ENCODE measurements around the gene SLC2A13. TPM values are rescaled to one million over a fixed set of nuclear protein-coding genes. Genes with fewer than 3 reads are reported as not detected.

SLC2A13 gene
- total and polyA plus RNA-seq, 2 donors (not counting 3 experiments of a cell fraction or from before 2014, with no cell fraction given): 1.2 to 4.9 TPM

DNA sequence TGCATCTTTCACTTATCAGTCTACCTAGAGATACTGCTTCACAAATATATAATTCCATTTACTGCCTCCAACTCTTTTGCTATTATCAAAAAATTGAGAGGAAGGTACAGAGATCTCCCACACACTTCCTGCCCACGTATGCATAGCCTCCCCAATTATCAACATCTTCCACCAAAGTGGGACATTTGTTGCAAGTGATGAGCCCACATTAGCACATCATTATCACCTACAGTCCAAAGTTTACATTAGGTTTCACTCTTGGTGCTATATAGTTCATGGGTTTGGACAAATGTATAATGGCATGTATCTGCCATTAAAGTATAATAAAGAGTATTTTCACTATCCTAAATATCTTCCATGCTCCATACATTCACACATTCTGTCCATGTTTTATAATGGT, 66.3 kb downstream of the SLC2A13 start:
- H4K20me1 ChIP-seq (replicated peaks; ENCODE audit: control insufficient read depth, extremely low read depth, insufficient read depth, low read length): no peaks in the 10 kb centered on the region
- DNase-seq (ENCODE audit: low read depth, low spot score) (no peak), FAIRE-seq (no peak)
- H3K9ac ChIP-seq (replicated peaks; ENCODE audit: extremely low read depth, insufficient read depth, low read length): no peak overlapping the region
- no peaks in the 10 kb centered on the region for H3K9me3 ChIP-seq (replicated peaks; ENCODE audit: control insufficient read depth, insufficient read depth, low read length)
- TF ChIP-seq EZH2 (IDR thresholded peaks at IDR 0.05; ENCODE audit: borderline replicate concordance, low read depth, low read length, severe bottlenecking) (no peak), MYC (IDR thresholded peaks at IDR 0.05; ENCODE audit: low read depth, low read length) (no peak), JUN (IDR thresholded peaks at IDR 0.05; ENCODE audit: borderline replicate concordance, insufficient read depth, insufficient read length, low read depth) (no peak), GATA2 (IDR thresholded peaks at IDR 0.05; ENCODE audit: insufficient read depth, insufficient read length, low read depth, low read length) (no peak), POLR2A (IDR thresholded peaks at IDR 0.05; ENCODE audit: low read depth, low read length) (no peak), FOS (IDR thresholded peaks at IDR 0.05; ENCODE audit: borderline replicate concordance, insufficient read depth, low read length) (no peak)
- TF ChIP-seq, protein P1, sequence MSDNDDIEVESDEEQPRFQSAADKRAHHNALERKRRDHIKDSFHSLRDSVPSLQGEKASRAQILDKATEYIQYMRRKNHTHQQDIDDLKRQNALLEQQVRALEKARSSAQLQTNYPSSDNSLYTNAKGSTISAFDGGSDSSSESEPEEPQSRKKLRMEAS (IDR thresholded peaks at IDR 0.05; ENCODE audit: insufficient read depth, insufficient read length): no peak
- TF ChIP-seq, protein P2, sequence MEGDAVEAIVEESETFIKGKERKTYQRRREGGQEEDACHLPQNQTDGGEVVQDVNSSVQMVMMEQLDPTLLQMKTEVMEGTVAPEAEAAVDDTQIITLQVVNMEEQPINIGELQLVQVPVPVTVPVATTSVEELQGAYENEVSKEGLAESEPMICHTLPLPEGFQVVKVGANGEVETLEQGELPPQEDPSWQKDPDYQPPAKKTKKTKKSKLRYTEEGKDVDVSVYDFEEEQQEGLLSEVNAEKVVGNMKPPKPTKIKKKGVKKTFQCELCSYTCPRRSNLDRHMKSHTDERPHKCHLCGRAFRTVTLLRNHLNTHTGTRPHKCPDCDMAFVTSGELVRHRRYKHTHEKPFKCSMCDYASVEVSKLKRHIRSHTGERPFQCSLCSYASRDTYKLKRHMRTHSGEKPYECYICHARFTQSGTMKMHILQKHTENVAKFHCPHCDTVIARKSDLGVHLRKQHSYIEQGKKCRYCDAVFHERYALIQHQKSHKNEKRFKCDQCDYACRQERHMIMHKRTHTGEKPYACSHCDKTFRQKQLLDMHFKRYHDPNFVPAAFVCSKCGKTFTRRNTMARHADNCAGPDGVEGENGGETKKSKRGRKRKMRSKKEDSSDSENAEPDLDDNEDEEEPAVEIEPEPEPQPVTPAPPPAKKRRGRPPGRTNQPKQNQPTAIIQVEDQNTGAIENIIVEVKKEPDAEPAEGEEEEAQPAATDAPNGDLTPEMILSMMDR (IDR thresholded peaks at IDR 0.05; ENCODE audit: extremely low read depth in 1 of 2, insufficient read depth in 1 of 2, low read depth in 1 of 2, low read length in 2 of 2): no peak
- ChIA-PET POLR2A (no interaction called here), CTCF (interaction anchor here (1.4 kb wide), 1 partner anchor 14 kb away, joined by 5 read pairs; no protein-coding TSS in a partner anchor)
- no peaks in the 10 kb centered on the region for H3K27me3 ChIP-seq (ENCODE audit: control insufficient read depth in 2 of 2, insufficient read depth in 2 of 2, low read length in 2 of 2)
- no peaks in the 10 kb centered on the region for H3K4me1 ChIP-seq (ENCODE audit: control insufficient read depth, extremely low read depth, insufficient read depth, low read length)
- H3K4me3 ChIP-seq (replicated peaks in 1 of 3; ENCODE audit: insufficient read depth in 1 of 3, low read depth in 1 of 3, low read length in 3 of 3): no peak overlapping the region
- H2AFZ ChIP-seq (ENCODE audit: low read depth, low read length): no peak overlapping the region
- intact Hi-C loops (cut with micrococcal nuclease): no loop called here
- no peak overlapping the region for H3K27ac ChIP-seq (ENCODE audit: insufficient read depth, low read depth, low read length)
- H3K4me2 ChIP-seq (ENCODE audit: insufficient read depth, low read length): no peak overlapping the region
- no peaks in the 10 kb centered on the region for H3K9me1 ChIP-seq (replicated peaks; ENCODE audit: control insufficient read depth, extremely low read depth, insufficient read depth, low read length)
- BruUV-seq (replicated peaks): no TSS peak
- no peaks in the 10 kb centered on the region for H3K79me2 ChIP-seq (ENCODE audit: control insufficient read depth, insufficient read depth, low read length)
- dilution Hi-C loops (cut with MboI; ENCODE audit: extremely low pct_ligation_motif_present, low sequenced_read_pairs): no loop called here
- no peaks in the 10 kb centered on the region for H3K36me3 ChIP-seq (ENCODE audit: control insufficient read depth in 2 of 2, extremely low read depth in 1 of 2, insufficient read depth in 2 of 2, low read length in 2 of 2)
